Testis (tissue), 3 donors: ENCODE measurements around the gene STRIT1. TPM values are rescaled to one million over a fixed set of nuclear protein-coding genes. Genes with fewer than 3 reads are reported as not detected.

ENCODE experiments used
- DNase-seq: peaks from one replicate; pipeline ENCODE4 v3.0.0-alpha.2; 2019
- H3K27ac ChIP-seq, 2 donors: fragments of 200-600 bp; sonication (generic); one replicate each; pipeline ENCODE4 v1.5.1; 2019
- H3K27me3 ChIP-seq: fragments of 200-600 bp; sonication (generic); one replicate; pipeline ENCODE4 v1.5.1; 2019
- H3K36me3 ChIP-seq: fragments of 200-600 bp; sonication (generic); one replicate; pipeline ENCODE4 v1.5.1; 2017; ENCODE audit warnings: low read depth; ENCODE audit errors: missing control alignments
- H3K4me1 ChIP-seq: fragments of 200-600 bp; sonication (generic); one replicate; pipeline ENCODE4 v1.5.1; 2019
- H3K4me3 ChIP-seq, 2 donors: fragments of 200-600 bp; sonication (generic); one replicate each; pipeline ENCODE4 v1.5.1; 2017 to 2019
- H3K9me3 ChIP-seq: fragments of 200-600 bp; sonication (generic); one replicate; pipeline ENCODE4 v1.5.1; 2017
- POLR2A ChIP-seq: fragments of 450-650 bp; IDR thresholded peaks from one replicate; pipeline ENCODE4 v1.6.1; 2017; ENCODE audit warnings: antibody characterized with exemption, mild to moderate bottlenecking, moderate library complexity
- WGBS, 2 donors: methylation state at CpG; one replicate each; pipeline ENCODE4 v1.1.5; 2018; 5-methylcytosine and 5-hydroxymethylcytosine counted together
- intact Hi-C: fragments of 100-400 bp; cut with DNase I; formaldehyde crosslinking; loops from one replicate; pipeline ENCODE4 v1.15.1; 2023; ENCODE audit warnings: low total_unique reads
- polyA plus RNA-seq: library from polyadenylated mRNA; stranded (reverse); fragments of 350-450 nt; fragmentation: Illumina TruSeq; extraction: RNeasy Lipid Tissue Mini Kit (QIAGEN cat#74804); gene quantifications from one replicate; pipeline ENCODE4 v1.2.3, GENCODE V29; 2014; ENCODE audit warnings: low read depth, low replicate concordance; ENCODE audit not compliant: insufficient read depth
- total RNA-seq, 2 donors: library from RNA; depleted of rRNA; stranded (reverse); fragments of >200 nt; gene quantifications; one replicate each; pipeline ENCODE4 v1.2.3, GENCODE V29; 2016
- TF ChIP-seq, protein P1 (sequence below), 3 experiments: fragments of 450-650 bp in 2 of 3; fragments of 200-600 bp in 1 of 3; sonication (generic) in 1 of 3; IDR thresholded peaks; one replicate each; pipeline ENCODE4 v1.5.1; 2016 to 2019; ENCODE audit warnings: antibody characterized with exemption in 3 of 3, mild to moderate bottlenecking in 2 of 3, moderate library complexity in 1 of 3

The STRIT1 gene
- total and polyA plus RNA-seq, 3 donors from 2014 or later: 2.5 TPM; not detected in 2

DNA sequence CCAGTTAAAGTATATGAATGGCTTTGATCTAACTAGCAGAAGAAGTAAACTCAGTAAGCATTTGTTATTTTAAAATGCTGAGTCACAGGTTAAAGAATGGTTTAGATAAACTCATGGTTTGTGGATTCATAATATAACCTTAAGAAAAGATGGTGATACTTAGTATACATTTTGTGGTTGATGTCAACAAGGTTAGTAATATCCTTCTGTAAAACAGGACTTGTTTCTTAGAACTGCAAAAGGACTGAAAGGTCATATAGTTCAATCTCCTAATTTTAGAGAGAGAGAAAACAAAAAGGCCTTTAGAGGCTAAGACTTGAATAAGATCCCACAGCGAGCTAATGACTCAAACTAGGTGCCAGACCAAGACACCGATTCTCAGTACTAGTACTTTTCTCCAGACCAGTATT is 50.0 kb downstream of the STRIT1 start:
- no peak for DNase-seq
- WGBS, 2 donors: 78 to 90% methylated on average over 2 of the region's 2 CpGs
- Histone ChIP-seq H3K27me3 (no peaks in the 10 kb centered on the region), H3K27ac (no peak overlapping the region), H3K4me3 (no peak overlapping the region), H3K36me3 (no peaks in the 10 kb centered on the region), H3K9me3 (no peaks in the 10 kb centered on the region), H3K4me1 (no peaks in the 10 kb centered on the region)
- intact Hi-C loops: no loop called here
- no peak for TF ChIP-seq POLR2A
- TF ChIP-seq, protein P1, sequence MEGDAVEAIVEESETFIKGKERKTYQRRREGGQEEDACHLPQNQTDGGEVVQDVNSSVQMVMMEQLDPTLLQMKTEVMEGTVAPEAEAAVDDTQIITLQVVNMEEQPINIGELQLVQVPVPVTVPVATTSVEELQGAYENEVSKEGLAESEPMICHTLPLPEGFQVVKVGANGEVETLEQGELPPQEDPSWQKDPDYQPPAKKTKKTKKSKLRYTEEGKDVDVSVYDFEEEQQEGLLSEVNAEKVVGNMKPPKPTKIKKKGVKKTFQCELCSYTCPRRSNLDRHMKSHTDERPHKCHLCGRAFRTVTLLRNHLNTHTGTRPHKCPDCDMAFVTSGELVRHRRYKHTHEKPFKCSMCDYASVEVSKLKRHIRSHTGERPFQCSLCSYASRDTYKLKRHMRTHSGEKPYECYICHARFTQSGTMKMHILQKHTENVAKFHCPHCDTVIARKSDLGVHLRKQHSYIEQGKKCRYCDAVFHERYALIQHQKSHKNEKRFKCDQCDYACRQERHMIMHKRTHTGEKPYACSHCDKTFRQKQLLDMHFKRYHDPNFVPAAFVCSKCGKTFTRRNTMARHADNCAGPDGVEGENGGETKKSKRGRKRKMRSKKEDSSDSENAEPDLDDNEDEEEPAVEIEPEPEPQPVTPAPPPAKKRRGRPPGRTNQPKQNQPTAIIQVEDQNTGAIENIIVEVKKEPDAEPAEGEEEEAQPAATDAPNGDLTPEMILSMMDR (IDR thresholded peaks at IDR 0.05): no peak

DNA sequence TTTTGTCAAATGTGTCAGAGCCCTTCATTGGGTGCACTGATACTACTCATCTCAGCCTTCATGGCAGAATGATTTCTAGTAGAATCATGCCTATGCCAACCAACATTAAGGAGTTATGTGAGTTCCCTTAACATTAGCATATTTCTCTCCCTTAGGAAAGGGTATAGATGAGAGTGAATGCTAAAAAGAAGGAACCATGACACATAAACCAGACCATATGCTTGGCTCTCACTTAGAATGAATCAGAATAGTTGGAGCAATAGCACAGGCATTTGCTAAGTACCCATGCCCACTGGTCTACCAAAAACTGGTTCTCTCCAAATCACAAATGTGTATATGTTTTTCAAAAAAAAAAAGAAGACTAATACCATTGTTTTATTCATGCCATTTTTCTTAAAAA is 51.1 kb downstream of the STRIT1 start:
- Histone ChIP-seq H3K27ac (no peak overlapping the region), H3K4me3 (no peak overlapping the region), H3K4me1 (no peaks in the 10 kb centered on the region), H3K27me3 (no peaks in the 10 kb centered on the region), H3K9me3 (no peaks in the 10 kb centered on the region), H3K36me3 (no peaks in the 10 kb centered on the region)
- intact Hi-C loops: no loop called here
- no peak for TF ChIP-seq POLR2A
- no peak for DNase-seq

DNA sequence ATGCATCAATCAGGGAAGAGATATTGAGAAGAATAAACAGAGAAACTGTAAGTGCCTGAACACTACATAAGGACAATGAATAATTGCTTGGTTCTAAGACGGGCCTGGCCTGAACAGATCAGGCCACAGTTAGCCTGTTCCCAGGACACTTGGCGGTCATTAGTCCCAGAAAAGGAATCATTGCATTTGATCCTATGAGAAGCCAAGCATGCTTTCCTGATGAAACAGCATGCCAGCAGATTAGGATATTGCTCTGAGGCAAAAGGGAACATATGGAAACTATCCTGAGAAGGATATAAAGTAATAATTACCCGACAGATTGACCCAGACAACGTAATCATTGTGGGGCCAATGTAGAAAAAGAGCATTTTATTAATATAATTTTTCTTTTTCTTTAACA is 51.9 kb downstream of the STRIT1 start:
- no peak overlapping the region for H3K27ac ChIP-seq
- no peaks in the 10 kb centered on the region for H3K4me1 ChIP-seq
- DNase-seq: no peak
- intact Hi-C loops: no loop called here
- no peaks in the 10 kb centered on the region for H3K27me3 ChIP-seq
- no peaks in the 10 kb centered on the region for H3K36me3 ChIP-seq
- no peak overlapping the region for H3K4me3 ChIP-seq
- 81 to 83% methylated on average over 4 of the region's 4 CpGs for WGBS, 2 donors
- no peak for TF ChIP-seq POLR2A
- TF ChIP-seq, protein P1 (IDR thresholded peaks at IDR 0.05): no peak
- no peaks in the 10 kb centered on the region for H3K9me3 ChIP-seq

Other genes with a start within 250 kb of the STRIT1 start
- 1 to 10 TPM; 5.5 to 6.3 TPM for gene MME, start 213.4 kb downstream of the STRIT1 start, total RNA-seq
- 5.4 TPM for gene MME, start 213.4 kb downstream of the STRIT1 start, polyA plus RNA-seq